SK-N-SH treated with all-trans-retinoic acid at 6 μM for 48 hours (cell line): ENCODE results near the gene ZBTB24.

Source experiments
- BACH2 ChIP-seq: fragments of 250-450 bp; sonication (Bioruptor Pico); IDR thresholded peaks from 2 replicates; pipeline ENCODE4 v1.9.0; 2021; ENCODE audit warnings: mild to moderate bottlenecking, borderline replicate concordance
- CREB5 ChIP-seq: fragments of 250-450 bp; sonication (Bioruptor Pico); IDR thresholded peaks from 2 replicates; pipeline ENCODE4 v1.5.1; 2020; ENCODE audit warnings: low read depth, mild to moderate bottlenecking, moderate library complexity
- CSRNP3 ChIP-seq: fragments of 250-450 bp; sonication (Bioruptor Pico); IDR thresholded peaks from 2 replicates; pipeline ENCODE4 v1.5.1; 2021; ENCODE audit warnings: mild to moderate bottlenecking, moderate library complexity
- ESRRG ChIP-seq: fragments of 250-450 bp; sonication (Bioruptor Pico); IDR thresholded peaks from 2 replicates; pipeline ENCODE4 v1.6.1; 2021; ENCODE audit warnings: mild to moderate bottlenecking
- PATZ1 ChIP-seq: fragments of 250-450 bp; sonication (Bioruptor Pico); IDR thresholded peaks from 2 replicates; pipeline ENCODE4 v1.8.0; 2020; ENCODE audit warnings: mild to moderate bottlenecking, moderate library complexity, borderline replicate concordance
- POU6F1 ChIP-seq: fragments of 250-450 bp; sonication (Bioruptor Pico); IDR thresholded peaks from 2 replicates; pipeline ENCODE4 v1.8.0; 2021; ENCODE audit warnings: low read depth, mild to moderate bottlenecking, moderate library complexity, borderline replicate concordance
- PPARA ChIP-seq: fragments of 250-450 bp; sonication (Bioruptor Pico); IDR thresholded peaks from 2 replicates; pipeline ENCODE4 v1.5.0; 2020; ENCODE audit warnings: mild to moderate bottlenecking, borderline replicate concordance
- RARB ChIP-seq: fragments of 250-450 bp; sonication (Bioruptor Pico); IDR thresholded peaks from 2 replicates; pipeline ENCODE4 v1.8.0; 2021; ENCODE audit warnings: mild to moderate bottlenecking, moderate library complexity
- TOX ChIP-seq: fragments of 250-450 bp; sonication (Bioruptor Pico); IDR thresholded peaks from 2 replicates; pipeline ENCODE4 v1.8.0; 2021; ENCODE audit warnings: mild to moderate bottlenecking, moderate library complexity, borderline replicate concordance
- ZC3H10 ChIP-seq: fragments of 250-450 bp; sonication (Bioruptor Pico); IDR thresholded peaks from 2 replicates; pipeline ENCODE4 v1.5.1; 2021; ENCODE audit warnings: mild to moderate bottlenecking, moderate library complexity
- ZFP3 ChIP-seq: fragments of 250-450 bp; sonication (Bioruptor Pico); IDR thresholded peaks from 2 replicates; pipeline ENCODE4 v1.5.0; 2020; ENCODE audit warnings: mild to moderate bottlenecking, moderate library complexity
- ZNF565 ChIP-seq: fragments of 450-650 bp; formaldehyde crosslinking; conservative IDR thresholded peaks from 2 replicates; pipeline ENCODE4 v1.5.0; 2020; ENCODE audit warnings: low read depth, mild to moderate bottlenecking, moderate library complexity
- ZNF70 ChIP-seq: fragments of 450-650 bp; formaldehyde crosslinking; IDR thresholded peaks from 2 replicates; pipeline ENCODE4 v1.5.0; 2020; ENCODE audit warnings: mild to moderate bottlenecking, moderate library complexity
- ZNF8 ChIP-seq: fragments of 450-650 bp; formaldehyde crosslinking; IDR thresholded peaks from 2 replicates; pipeline ENCODE4 v1.5.0; 2020; ENCODE audit warnings: mild to moderate bottlenecking, moderate library complexity

GRCh38 chr6:109508166-109508860, 25.3 kb upstream of the ZBTB24 start:
- TF ChIP-seq ZFP3 (CRISPR knock-in tag) (no peak), TOX (CRISPR knock-in tag) (no peak), PATZ1 (no peak), RARB (CRISPR knock-in tag) (no peak), ZNF565 (CRISPR knock-in tag) (no peak), ZC3H10 (CRISPR knock-in tag) (no peak), CREB5 (CRISPR knock-in tag) (no peak), ESRRG (no peak), PPARA (no peak), POU6F1 (CRISPR knock-in tag) (no peak), ZNF70 (CRISPR knock-in tag) (no peak), ZNF8 (CRISPR knock-in tag) (no peak), BACH2 (no peak), CSRNP3 (CRISPR knock-in tag) (no peak)
